Posterior vena cava (tissue), 2 donors: ENCODE results near the gene KIF26B. TPM values are rescaled to one million over a fixed set of nuclear protein-coding genes. Genes with fewer than 3 reads are reported as not detected.
"Not testable (repeated sequence)": the region's sequence is repeated elsewhere in the genome, so short reads cannot be mapped to it uniquely, and the experiment has no call there.

Experiments used
- DNase-seq: peaks from one replicate; pipeline ENCODE4 v3.0.0-alpha.2; 2020; ENCODE audit warnings: low spot score
- intact Hi-C, 2 donors: fragments of 100-400 bp; cut with DNase I; formaldehyde crosslinking; loops; one replicate each; pipeline versions ENCODE4 v1.14.1 to v1.14.2; 2022 to 2023
- total RNA-seq, 2 donors: library from RNA; stranded (reverse); fragmentation: NEBNext Ultra II Directional; extraction: Animal tissue kit (Norgen Biotek cat#: 25700); gene quantifications; one replicate each; pipeline ENCODE4 v1.2.1, GENCODE V29; 2021
- donor health status: DM: yes; HTN: yes; CAD: no.
- donor health status: DM: yes; HTN: yes; CAD: no.

The KIF26B gene
- total RNA-seq, 2 donors from 2014 or later: 0.62 to 0.65 TPM

DNA sequence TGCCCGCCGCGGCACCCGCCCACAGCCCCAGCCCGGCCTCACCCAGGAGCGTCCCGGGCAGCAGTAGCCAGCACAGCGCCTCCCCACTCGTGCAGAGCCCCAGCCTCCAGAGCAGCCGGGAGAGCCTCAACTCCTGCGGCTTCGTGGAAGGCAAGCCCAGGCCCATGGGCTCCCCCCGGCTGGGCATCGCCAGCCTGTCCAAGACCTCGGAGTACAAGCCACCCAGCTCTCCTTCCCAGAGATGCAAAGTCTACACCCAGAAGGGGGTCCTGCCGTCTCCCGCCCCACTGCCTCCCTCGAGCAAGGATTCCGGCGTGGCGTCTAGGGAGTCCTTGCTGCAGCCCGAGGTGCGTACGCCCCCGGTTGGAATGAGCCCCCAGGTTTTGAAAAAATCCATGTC, 531.2 kb downstream of the KIF26B start:
- no peak for DNase-seq
- intact Hi-C loops: no loop called here

DNA sequence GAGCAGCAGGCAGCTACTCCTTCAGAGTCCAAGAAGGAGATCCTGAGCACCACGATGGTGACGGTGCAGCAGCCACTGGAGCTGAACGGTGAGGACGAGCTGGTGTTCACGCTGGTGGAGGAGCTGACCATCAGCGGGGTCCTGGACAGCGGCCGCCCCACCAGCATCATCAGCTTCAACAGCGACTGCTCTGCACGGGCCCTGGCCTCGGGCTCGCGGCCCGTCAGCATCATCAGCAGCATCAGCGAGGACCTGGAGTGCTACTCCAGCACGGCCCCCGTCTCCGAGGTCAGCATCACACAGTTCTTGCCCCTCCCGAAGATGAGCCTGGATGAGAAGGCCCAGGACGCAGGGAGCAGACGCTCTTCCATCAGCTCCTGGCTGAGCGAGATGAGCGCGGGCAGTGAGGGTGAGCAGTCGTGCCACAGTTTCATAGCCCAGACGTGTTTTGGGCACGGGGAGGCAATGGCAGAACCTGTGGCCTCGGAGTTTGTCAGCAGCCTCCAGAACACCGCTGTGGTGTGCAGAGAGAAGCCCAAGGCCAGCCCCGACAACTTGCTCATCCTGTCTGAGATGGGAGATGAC, 531.8 kb downstream of the KIF26B start:
- no peak for DNase-seq
- intact Hi-C loops: no loop called here

DNA sequence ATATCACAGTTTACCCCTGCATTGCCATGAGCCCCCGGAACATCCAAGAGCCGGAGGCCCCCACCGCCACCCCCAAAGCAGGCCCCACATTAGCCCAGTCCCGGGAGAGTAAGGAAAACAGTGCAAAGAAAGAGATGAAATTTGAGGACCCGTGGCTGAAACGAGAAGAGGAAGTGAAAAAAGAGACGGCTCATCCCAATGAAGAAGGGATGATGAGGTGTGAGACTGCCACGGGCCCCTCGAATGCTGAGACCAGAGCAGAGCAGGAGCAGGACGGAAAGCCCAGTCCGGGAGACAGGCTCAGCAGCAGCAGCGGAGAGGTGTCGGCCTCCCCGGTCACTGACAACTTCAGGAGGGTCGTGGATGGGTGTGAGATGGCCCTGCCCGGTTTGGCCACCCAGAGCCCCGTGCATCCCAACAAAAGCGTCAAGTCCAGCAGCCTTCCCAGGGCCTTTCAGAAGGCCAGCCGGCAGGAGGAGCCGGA, 532.4 kb downstream of the KIF26B start:
- intact Hi-C loops: no loop called here
- DNase-seq: no peak

DNA sequence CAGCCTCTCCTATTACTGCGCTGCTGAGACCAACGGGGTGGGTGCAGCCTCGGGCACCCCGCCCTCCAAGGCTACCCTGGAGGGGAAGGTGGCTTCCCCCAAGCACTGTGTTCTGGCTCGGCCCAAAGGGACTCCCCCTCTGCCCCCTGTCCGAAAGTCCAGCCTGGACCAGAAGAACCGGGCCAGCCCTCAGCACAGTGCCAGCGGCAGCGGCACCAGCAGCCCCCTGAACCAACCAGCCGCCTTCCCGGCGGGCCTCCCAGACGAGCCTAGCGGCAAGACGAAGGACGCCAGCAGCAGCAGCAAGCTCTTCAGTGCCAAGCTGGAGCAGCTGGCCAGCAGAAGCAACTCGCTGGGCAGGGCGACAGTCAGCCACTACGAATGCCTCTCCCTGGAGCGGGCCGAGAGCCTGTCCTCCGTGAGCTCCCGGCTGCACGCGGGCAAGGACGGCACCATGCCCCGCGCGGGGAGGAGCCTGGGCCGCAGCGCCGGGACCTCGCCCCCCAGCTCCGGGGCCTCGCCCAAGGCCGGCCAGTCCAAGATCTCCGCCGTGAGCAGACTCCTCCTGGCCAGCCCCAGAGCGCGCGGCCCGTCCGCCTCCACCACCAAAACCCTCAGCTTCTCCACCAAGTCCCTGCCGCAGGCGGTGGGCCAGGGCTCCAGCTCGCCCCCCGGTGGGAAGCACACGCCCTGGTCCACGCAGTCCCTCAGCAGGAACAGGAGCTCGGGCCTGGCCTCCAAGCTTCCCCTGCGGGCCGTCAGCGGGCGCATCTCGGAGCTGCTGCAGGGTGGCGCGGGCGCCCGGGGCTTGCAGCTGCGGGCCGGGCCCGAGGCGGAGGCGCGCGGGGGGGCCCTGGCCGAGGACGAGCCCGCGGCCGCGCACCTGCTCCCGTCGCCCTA, 533.1 kb downstream of the KIF26B start:
- intact Hi-C loops: no loop called here
- no peak for DNase-seq

DNA sequence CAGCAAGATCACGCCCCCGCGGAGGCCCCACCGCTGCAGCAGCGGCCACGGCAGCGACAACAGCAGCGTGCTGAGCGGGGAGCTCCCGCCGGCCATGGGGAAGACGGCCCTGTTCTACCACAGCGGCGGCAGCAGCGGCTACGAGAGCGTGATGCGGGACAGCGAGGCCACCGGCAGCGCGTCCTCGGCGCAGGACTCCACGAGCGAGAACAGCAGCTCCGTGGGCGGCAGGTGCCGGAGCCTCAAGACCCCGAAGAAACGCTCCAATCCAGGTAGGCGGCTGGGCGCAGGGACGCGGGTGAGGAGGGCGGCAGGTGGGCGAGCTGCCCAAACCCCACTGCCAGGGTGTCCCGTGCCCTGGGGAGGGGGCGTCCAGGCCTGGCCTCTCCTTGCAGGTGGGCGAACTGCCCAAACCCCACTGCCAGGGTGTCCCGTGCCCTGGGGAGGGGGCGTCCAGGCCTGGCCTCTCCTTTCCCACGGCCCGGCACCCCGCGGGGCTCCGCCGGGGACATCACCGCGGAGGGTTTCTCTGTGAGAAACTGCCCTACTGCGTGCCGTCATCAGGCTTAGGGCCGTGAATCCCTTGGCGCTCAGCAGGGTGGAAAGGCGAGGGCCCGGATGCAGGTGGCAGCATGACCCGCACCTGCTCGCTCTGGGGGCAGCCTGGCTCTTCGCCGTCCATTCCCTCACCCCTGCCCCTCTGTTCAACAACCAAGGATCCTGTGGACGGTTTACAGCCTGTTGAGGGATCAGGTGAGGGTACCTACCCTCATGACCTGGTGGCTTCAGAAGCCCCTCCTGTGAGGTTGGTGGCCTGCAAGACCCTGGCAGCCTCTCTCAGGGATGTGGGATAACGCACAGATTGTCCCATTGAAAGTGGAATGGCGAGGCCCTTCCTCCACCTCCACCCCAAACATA, 534.0 kb downstream of the KIF26B start:
- no peak for DNase-seq

DNA sequence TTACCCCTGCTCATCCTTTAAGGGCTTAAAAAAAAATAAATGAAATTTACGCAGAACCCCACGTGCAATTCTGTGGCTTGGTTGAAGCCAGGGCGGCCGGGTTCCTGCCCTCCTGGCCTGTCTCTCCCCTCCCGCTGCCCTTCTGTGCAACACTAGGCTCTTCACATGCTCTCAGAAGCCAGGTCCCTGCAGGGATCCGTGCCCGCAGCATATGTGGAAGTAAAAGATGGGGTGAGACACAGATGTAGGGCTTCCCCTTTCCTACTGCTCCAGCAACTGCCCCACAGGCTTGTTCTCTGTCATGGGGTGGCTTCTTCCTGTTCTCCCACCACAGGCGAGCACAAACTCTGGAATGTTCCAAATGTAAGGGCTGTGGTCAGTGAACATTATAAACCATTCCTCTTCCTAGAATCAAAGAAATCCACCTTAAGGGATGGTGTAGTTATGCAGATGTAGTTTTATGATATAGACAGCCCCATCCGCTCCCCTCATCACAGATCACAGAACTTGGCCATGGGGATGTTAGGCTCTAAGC, 535.4 kb downstream of the KIF26B start:
- no peak for DNase-seq
- intact Hi-C loops: no loop called here

More for the DNA sequence above, 534.0 kb downstream of the KIF26B start:
- intact Hi-C loops: no loop called here

DNA sequence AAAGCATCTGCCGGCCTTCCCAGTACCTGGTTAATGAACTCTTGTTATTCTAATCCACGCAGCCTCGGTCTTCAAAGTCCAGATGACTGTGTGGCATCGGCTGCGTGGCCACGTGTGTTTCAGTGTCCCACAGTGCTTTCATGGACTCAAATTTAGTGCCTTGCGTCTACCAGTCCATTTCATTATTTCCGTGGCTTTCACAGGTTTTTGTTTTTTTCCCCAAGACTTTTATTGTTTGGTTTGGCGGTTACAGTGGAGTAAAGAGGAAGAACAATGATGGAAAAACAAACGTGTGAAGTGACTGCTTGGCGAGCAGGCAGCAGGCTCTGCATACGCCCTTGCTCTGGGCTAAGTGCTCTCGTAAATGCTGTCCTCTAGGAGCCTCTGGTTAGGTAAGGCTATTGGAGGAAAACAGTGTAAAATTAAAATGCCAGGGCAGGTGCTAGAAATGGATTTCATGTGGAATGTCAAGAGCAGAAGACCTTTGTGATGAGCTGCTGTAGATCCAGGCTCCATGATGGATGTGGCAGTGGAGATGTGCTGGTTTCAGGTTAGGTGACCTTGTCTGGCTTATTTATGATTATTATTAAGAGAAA, 536.3 kb downstream of the KIF26B start:
- DNase-seq: no peak
- intact Hi-C loops: no loop called here

DNA sequence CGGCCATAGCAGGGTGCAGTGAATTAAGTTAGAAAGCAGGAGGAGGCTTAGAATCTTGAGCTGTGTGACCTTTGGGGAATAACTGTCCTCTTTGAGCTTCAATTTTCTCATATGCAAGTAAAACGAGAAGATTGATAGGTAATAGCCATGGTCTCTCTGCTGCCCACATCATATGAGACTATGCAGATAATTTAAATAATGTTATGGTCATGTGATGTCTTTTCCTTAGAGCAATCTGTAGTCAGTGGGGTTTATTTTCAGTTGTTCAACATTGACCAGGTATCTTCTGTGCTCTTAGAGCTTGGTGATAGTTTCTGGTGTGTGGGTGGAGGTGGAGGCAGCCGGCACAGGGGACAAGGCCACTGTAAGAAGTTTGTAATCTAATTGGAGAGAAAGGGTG, 537.1 kb downstream of the KIF26B start:
- intact Hi-C loops: no loop called here

DNA sequence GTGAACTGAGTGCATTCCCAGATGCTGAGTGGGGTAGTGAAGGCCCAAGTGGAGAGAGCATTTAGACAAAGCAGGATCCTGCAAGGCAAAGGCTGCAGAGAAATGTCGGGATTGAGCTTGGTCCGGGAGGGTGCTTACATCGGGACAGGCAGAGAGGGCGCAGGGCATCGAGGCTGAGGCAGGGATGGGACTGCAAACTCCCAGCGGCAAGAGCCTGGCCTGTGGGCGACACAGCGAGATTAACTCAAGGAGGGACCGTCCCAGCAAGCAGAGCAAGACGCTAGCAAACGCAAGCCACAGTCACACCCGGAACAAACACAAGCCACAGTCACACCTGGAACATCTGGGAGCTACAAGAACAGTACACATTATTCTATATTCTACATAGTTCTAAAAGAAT, 537.5 kb downstream of the KIF26B start:
- DNase-seq: no peak
- intact Hi-C loops: no loop called here

More for the DNA sequence above, 537.1 kb downstream of the KIF26B start:
- DNase-seq: no peak

DNA sequence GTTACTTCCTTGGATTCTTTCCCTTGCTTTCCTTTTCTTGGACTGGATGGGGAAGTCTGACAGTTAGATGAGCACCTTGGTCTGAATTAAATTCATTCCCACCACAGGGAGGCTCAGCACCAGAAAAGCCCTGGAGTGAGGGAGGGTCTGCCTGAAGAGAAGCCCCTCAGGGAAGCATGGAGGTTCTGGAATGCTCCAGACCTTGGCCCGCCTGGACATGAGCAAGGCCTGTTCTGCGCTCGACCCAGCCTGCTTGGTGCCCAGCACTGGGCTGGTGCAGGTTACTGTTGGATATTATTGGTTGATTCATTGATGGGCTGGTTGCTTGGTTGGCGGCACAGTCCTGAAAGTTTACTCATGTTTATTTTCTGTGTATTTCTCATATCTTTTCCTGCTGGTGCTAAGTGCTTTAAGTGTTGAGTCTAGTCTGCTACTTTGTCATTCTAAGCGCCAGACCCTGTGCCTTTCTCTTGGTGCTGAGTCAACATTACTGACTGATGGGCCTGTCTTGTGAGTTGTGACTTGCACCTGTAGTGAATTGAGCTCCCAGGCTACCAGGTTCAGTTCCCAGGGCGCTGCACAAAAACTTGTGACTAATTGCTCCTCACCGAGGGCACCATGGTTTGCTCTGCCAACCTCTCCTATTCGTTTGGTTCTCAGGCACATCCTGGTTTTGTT, 538.5 kb downstream of the KIF26B start:
- intact Hi-C loops: no loop called here
- DNase-seq: no peak

DNA sequence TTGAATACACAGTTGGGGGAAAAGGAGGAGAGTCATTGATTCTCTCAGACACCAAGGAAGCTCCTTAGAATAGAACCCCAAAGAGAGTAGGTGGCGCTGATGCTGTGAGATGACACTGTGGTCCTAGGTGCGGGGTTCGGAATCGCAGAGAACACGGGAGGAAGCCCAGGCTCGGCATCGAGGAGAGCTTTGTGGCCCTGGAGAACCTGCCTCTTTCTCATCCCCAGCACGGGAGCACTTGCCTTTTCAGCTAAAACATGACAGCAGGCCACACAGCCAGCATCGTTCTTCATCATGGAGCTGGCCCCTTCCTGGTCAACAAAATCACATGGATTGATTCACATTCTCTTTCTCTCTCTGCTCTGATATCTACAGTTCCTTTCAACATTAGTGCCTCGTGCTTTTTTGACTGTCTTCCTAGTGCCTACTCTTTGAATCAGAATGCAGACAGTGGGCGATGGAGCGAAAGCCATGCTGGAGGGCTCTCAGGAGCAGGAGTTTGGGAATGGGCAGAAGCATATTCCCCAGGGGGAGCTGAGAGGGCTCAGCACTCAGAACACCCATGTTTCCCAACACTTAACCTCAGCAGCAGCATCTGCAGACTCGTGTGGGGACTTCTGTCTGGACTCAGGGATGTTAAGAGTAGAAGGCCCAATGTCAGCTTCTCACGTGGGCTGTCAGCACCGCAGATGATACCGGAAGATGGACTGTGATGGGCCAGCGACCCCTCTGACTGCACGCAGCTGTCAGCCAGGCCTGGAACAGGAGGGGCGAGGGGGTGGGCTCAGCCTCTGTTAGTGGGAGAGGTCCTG, 539.4 kb downstream of the KIF26B start:
- intact Hi-C loops: no loop called here
- DNase-seq: no peak

DNA sequence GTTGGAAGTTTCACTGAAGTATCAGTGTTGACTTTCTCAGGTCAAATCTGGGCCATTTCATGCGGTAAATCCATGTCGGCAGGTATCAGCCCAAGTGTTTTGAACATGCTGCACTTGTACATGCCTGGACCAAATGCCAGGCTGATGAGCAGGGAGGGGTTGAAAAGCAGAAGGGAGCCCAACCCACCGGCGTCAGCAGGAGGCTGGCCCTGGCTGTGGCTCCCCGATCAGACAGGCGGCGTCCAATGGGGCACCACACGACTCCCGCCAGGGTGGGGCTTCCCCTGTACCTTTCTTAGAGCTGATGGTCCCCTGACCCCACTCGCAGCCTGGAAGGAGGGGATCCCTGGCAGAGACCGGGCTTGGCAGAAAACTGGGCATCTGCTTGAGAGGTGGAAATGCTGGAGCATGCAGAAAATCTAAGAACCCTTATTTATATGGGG, 540.0 kb downstream of the KIF26B start:
- intact Hi-C loops: no loop called here

DNA sequence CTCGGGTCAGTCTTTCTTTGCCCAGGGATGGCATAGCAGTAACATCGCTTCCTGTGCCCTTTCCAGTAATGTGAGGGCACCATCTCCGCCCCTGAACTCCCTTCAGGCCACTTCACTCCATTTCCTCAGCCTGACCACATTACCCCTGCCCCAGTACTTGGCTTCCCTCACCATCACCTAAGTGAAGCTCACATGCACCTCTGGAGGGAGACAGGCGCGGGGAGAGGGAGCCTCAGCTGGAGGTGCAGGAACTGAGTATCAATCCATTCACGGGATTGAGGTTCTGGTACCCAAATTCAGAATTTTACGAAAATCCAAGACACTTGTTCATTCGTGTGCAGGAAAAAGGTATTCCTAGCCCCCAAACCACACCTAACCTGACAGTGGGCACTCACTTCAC, 540.4 kb downstream of the KIF26B start:
- intact Hi-C loops: no loop called here
- no peak for DNase-seq

More for the DNA sequence above, 540.0 kb downstream of the KIF26B start:
- DNase-seq: no peak

DNA sequence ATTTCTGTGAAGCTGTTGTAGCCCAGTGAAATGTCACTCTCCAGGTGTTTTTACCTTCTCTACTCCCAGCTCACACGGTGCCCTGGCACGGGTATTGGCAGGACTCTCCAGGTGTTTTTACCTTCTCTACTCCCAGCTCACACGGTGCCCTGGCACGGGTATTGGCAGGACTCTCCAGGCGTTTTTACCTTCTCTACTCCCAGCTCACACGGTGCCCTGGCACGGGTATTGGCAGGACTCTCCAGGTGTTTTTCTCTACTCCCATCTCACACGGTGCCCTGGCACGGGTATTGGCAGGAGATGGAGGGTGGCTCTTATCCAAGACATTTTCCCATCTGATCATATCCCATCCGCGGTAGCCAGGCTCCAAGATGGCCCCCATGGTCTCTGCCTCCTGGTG, 540.9 kb downstream of the KIF26B start:
- DNase-seq, intact Hi-C loops: not testable (repeated sequence)

DNA sequence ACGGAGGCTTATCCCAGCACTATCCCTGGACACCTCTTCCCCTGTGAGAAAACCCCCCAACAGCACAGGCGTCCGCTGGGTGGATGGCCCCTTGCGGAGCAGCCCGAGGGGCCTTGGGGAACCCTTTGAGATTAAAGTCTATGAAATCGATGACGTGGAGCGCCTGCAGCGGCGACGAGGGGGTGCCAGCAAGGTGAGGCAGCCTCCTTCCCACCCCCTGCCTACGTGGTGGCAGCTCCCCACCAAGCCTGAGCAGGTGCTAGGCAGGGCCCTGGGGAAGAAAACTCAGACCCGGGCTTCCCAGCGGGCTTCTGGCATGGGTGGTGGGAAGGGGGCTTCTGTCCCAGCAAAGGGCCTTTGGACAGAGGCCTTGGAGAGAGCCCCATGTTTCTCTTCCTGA, 543.3 kb downstream of the KIF26B start:
- intact Hi-C loops: loop anchor here in 1 of 2 donors (1.0 kb wide), 1 partner anchor 29 kb away; no protein-coding TSS in a partner anchor
- DNase-seq: no peak

DNA sequence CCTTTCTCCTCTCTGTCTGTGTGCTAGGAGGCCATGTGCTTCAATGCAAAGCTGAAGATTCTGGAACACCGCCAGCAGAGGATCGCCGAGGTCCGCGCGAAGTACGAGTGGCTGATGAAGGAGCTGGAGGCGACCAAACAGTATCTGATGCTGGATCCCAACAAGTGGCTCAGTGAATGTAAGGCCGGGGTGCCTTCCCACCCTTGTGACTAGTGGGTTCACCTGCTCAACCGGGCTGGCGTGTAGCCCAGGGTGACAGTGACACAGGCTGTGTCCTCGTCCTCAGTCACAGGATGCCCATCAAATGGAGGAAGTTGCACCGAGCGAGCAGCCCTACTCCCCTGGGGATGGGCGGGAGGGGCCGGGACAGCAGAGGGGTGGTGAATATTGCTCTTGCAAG, 544.1 kb downstream of the KIF26B start:
- no peak for DNase-seq
- intact Hi-C loops: loop anchor here in 1 of 2 donors (1.0 kb wide), 1 partner anchor 30 kb away; no protein-coding TSS in a partner anchor

DNA sequence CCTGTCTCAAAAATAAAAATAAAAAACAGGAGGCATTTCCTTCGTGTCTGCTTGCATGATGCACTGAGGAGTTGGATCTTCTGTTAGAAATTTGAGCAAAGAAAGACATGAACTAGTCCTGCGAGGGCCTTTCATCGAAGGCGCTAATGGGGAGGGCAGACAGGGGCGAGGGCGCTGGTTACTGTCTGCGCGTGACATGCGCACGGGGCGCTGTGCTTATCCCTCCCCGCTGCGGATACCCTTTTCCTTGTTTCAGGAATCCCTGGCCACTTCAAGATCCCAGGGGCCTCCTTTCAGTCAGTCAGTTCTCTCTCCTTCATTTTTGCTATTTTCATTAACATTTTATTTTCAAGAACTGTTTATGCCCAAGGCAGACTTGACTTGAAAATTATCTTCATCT, 545.8 kb downstream of the KIF26B start:
- DNase-seq: no peak
- intact Hi-C loops: no loop called here
